HG03095 (cell line): ENCODE data around the gene COL9A1.

Source experiments
- ATAC-seq: cut with Tn5 transposase; IDR thresholded peaks from one replicate; pipeline ENCODE4 v1.9.1; 2021; ENCODE audit warnings: moderate library complexity; ENCODE audit not compliant: unreplicated experiment

Gene COL9A1

DNA sequence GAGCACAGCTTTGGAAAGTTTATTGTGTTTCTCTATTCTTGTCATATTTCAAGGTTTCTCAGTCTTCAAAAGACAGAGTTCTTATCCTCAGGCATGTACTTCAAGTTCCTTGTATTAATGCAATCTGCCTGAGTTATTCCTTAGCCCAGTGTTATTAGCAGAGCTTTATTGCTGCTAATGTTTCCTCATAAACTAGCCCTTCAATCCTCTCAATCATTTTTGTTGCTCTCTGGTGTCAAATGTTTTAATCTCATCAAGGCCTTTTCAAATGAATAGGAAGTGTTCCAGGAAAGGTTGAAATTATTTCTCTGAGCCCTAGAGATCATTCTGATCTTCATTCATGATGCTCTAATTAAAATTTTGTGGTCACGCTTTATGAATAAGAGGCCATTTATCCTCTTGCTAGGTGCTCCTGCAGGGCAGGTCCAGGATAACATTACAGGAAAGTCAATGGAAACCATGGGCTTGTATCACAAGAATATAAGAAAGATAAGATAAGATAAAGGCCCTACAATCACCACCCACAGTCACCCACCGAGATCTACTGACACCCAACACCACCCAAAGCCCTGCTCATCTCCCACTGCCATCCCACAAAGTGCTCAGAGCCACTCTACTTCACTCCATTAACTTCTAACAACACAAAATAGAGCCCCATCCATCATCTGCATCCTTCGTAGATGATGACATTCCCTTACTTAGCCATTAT is 125.9 kb downstream of the COL9A1 start:
- ATAC-seq: no peak

DNA sequence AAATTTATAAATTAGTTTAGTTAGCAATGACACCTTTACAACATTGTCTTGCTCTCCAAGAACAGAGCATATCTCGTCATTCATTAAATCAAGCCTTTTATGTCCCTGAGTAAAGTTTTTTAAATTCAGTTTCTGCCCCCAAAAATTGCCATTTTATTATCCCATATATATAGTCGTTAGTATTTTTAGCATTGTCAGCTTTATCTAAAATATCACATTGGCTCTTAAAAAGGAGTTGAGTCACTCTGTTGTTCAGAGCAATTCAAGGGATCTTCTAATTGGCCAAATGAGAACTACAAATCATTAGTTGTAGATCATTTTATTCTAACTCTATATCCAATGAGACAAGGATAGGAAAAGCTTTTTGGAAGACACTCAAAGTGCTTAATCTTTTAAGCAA is 127.1 kb downstream of the COL9A1 start:
- ATAC-seq: no peak

DNA sequence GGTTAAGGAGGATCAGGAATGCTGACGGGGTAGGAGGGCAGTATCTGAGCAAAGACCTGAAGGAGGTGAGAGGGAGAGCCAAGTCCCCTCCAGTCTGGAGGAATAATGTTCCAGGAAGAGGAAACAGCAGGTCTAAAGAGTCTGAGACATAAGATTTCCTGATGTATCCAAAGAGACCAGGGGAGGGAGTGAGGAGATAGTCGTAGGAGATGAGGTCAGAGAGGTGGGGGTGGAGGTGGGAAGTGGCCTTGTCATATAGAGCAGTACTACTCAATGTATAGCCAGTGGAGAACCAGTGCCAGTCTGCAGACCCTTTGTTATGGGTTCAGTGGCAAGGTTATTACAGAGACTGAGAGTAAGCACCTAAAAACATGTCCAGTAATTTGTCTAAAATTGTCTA is 130.6 kb downstream of the COL9A1 start:
- ATAC-seq: no peak

DNA sequence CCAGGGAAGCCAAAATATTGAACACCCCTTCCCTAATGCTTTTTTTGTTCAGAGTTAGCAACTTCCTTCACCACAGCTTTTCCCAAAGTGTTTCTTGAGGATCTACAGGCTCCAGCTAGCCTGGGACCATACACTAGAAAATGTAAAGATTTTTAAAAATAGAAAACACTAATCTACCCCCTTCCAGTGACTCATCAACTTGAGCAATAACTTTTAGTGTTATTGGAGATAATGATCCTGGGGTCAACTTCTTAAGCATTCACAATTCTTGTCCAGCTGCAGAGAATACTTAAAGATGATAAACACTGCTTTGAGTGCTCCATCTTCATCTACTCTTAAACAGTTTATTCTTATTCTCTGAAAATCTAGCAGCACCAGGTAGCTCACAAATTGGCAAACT is 131.6 kb downstream of the COL9A1 start:
- ATAC-seq: no peak

DNA sequence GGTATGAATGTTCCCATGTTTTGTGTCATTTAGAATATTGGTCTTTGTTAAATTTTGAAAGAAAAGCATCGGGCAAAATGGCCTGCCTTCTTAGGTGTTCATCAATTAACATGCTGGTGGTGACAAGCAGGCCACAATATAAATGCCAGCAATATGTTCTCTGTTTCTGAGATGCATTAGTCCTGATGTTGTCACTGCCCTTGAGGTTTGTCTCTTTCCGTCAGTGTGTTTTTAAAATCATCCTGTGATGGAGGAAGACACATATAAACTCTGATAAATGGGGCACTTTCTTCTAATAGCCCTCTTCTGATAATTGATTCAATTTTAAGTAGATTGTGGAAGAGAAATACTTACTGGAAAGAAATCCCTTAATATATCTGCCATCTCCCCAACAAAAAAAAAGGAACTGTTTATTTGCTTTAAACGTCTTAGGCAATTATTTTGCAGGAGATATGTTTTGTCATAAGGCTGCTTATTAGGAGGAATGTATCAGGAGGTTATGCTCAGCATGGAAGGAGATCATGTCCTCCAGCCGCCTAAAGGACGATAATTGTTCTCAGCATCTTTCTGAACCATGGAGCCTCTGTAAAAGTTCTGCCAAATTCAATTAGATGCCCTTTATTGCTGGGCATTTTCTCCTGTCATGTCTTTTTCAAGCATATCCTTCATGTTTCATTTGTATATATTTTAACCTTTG is 134.1 kb downstream of the COL9A1 start:
- no peak for ATAC-seq
